ENCODE measurements around the gene GARS1.

GARS1 gene

GRCh38 chr7:30613366-30614325 is 19.0 kb downstream of the GARS1 start:
- TF ChIP-seq ZNF274 (IDR thresholded peaks at IDR 0.05; ENCODE audit: low read depth, low read length) (no peak), YY1 (IDR thresholded peaks at IDR 0.05; ENCODE audit: insufficient read depth, insufficient read length) (no peak), SUZ12 (IDR thresholded peaks at IDR 0.05; ENCODE audit: extremely low read depth, insufficient read depth, insufficient read length) (no peak)
- Histone ChIP-seq H3K4me3 (ENCODE audit: insufficient read length, low read depth) (no peak overlapping the region), H3K27me3 (ENCODE audit: insufficient read depth, insufficient read length) (no peaks in the 10 kb centered on the region), H3K4me1 (ENCODE audit: insufficient read depth, insufficient read length) (no peaks in the 10 kb centered on the region), H3K36me3 (ENCODE audit: insufficient read depth, insufficient read length, low read length) (peaks cover 95% of the 10 kb centered on the region), H3K9ac (ENCODE audit: insufficient read length, low read depth) (no peak overlapping the region), H3K9me3 (ENCODE audit: insufficient read depth, low read length) (no peaks in the 10 kb centered on the region)
- DNase-seq (ENCODE audit: low read depth, low spot score): no peak

- no peak overlapping the region for H3K9ac ChIP-seq (ENCODE audit: insufficient read length, low read depth)
- DNase-seq (ENCODE audit: low read depth, low spot score): no peak
- H3K36me3 ChIP-seq (ENCODE audit: insufficient read depth, insufficient read length, low read length): peaks cover 93% of the 10 kb centered on the region
- no peak overlapping the region for H3K4me3 ChIP-seq (ENCODE audit: insufficient read length, low read depth)
- no peaks in the 10 kb centered on the region for H3K4me1 ChIP-seq (ENCODE audit: insufficient read depth, insufficient read length)
- no peaks in the 10 kb centered on the region for H3K27me3 ChIP-seq (ENCODE audit: insufficient read depth, insufficient read length)
- no peaks in the 10 kb centered on the region for H3K9me3 ChIP-seq (ENCODE audit: insufficient read depth, low read length)
- no peak for TF ChIP-seq ZNF274 (IDR thresholded peaks at IDR 0.05; ENCODE audit: low read depth, low read length)
- TF ChIP-seq YY1 (IDR thresholded peaks at IDR 0.05; ENCODE audit: insufficient read depth, insufficient read length): no peak
- TF ChIP-seq SUZ12 (IDR thresholded peaks at IDR 0.05; ENCODE audit: extremely low read depth, insufficient read depth, insufficient read length): no peak
Measured at GRCh38 chr7:30616318-30616717, 21.6 kb downstream of the GARS1 start.

GRCh38 chr7:30617359-30617758 is 22.7 kb downstream of the GARS1 start:
- H3K4me1 ChIP-seq (ENCODE audit: insufficient read depth, insufficient read length): no peaks in the 10 kb centered on the region
- no peak overlapping the region for H3K4me3 ChIP-seq (ENCODE audit: insufficient read length, low read depth)
- no peak overlapping the region for H3K9ac ChIP-seq (ENCODE audit: insufficient read length, low read depth)
- TF ChIP-seq ZNF274 (IDR thresholded peaks at IDR 0.05; ENCODE audit: low read depth, low read length) (no peak), SUZ12 (IDR thresholded peaks at IDR 0.05; ENCODE audit: extremely low read depth, insufficient read depth, insufficient read length) (no peak), YY1 (IDR thresholded peaks at IDR 0.05; ENCODE audit: insufficient read depth, insufficient read length) (no peak)
- DNase-seq (ENCODE audit: low read depth, low spot score): no peak
- H3K9me3 ChIP-seq (ENCODE audit: insufficient read depth, low read length): no peaks in the 10 kb centered on the region
- H3K27me3 ChIP-seq (ENCODE audit: insufficient read depth, insufficient read length): no peaks in the 10 kb centered on the region
- H3K36me3 ChIP-seq (ENCODE audit: insufficient read depth, insufficient read length, low read length): peaks cover 96% of the 10 kb centered on the region

- no peak for DNase-seq (ENCODE audit: low read depth, low spot score)
- no peak overlapping the region for H3K4me3 ChIP-seq (ENCODE audit: insufficient read length, low read depth)
- H3K4me1 ChIP-seq (ENCODE audit: insufficient read depth, insufficient read length): no peaks in the 10 kb centered on the region
- H3K9me3 ChIP-seq (ENCODE audit: insufficient read depth, low read length): no peaks in the 10 kb centered on the region
- no peak overlapping the region for H3K9ac ChIP-seq (ENCODE audit: insufficient read length, low read depth)
- H3K27me3 ChIP-seq (ENCODE audit: insufficient read depth, insufficient read length): no peaks in the 10 kb centered on the region
- no peak for TF ChIP-seq ZNF274 (IDR thresholded peaks at IDR 0.05; ENCODE audit: low read depth, low read length)
- TF ChIP-seq YY1 (IDR thresholded peaks at IDR 0.05; ENCODE audit: insufficient read depth, insufficient read length): no peak
- no peak for TF ChIP-seq SUZ12 (IDR thresholded peaks at IDR 0.05; ENCODE audit: extremely low read depth, insufficient read depth, insufficient read length)
- H3K36me3 ChIP-seq (ENCODE audit: insufficient read depth, insufficient read length, low read length): peaks cover 94% of the 10 kb centered on the region
Measured at GRCh38 chr7:30618080-30618676, 23.5 kb downstream of the GARS1 start.

- no peak for TF ChIP-seq ZNF274 (IDR thresholded peaks at IDR 0.05; ENCODE audit: low read depth, low read length)
- no peak for TF ChIP-seq YY1 (IDR thresholded peaks at IDR 0.05; ENCODE audit: insufficient read depth, insufficient read length)
- TF ChIP-seq SUZ12 (IDR thresholded peaks at IDR 0.05; ENCODE audit: extremely low read depth, insufficient read depth, insufficient read length): no peak
- H3K27me3 ChIP-seq (ENCODE audit: insufficient read depth, insufficient read length): no peaks in the 10 kb centered on the region
- DNase-seq (ENCODE audit: low read depth, low spot score): no peak
- H3K9me3 ChIP-seq (ENCODE audit: insufficient read depth, low read length): no peaks in the 10 kb centered on the region
- H3K4me3 ChIP-seq (ENCODE audit: insufficient read length, low read depth): no peak overlapping the region
- H3K9ac ChIP-seq (ENCODE audit: insufficient read length, low read depth): no peak overlapping the region
- H3K36me3 ChIP-seq (ENCODE audit: insufficient read depth, insufficient read length, low read length): peaks cover 94% of the 10 kb centered on the region
- no peaks in the 10 kb centered on the region for H3K4me1 ChIP-seq (ENCODE audit: insufficient read depth, insufficient read length)
Measured at GRCh38 chr7:30618961-30619360, 24.3 kb downstream of the GARS1 start.

GRCh38 chr7:30625283-30625682 is 30.6 kb downstream of the GARS1 start:
- H3K9me3 ChIP-seq (ENCODE audit: insufficient read depth, low read length): no peaks in the 10 kb centered on the region
- H3K27me3 ChIP-seq (ENCODE audit: insufficient read depth, insufficient read length): no peaks in the 10 kb centered on the region
- no peaks in the 10 kb centered on the region for H3K4me1 ChIP-seq (ENCODE audit: insufficient read depth, insufficient read length)

GRCh38 chr7:30627026-30627425 is 32.3 kb downstream of the GARS1 start:
- Histone ChIP-seq H3K36me3 (ENCODE audit: insufficient read depth, insufficient read length, low read length) (peaks cover 94% of the 10 kb centered on the region), H3K9me3 (ENCODE audit: insufficient read depth, low read length) (no peaks in the 10 kb centered on the region), H3K9ac (ENCODE audit: insufficient read length, low read depth) (no peak overlapping the region), H3K27me3 (ENCODE audit: insufficient read depth, insufficient read length) (no peaks in the 10 kb centered on the region), H3K4me1 (ENCODE audit: insufficient read depth, insufficient read length) (no peaks in the 10 kb centered on the region), H3K4me3 (ENCODE audit: insufficient read length, low read depth) (no peak overlapping the region)
- no peak for DNase-seq (ENCODE audit: low read depth, low spot score)
- TF ChIP-seq ZNF274 (IDR thresholded peaks at IDR 0.05; ENCODE audit: low read depth, low read length) (no peak), SUZ12 (IDR thresholded peaks at IDR 0.05; ENCODE audit: extremely low read depth, insufficient read depth, insufficient read length) (no peak), YY1 (IDR thresholded peaks at IDR 0.05; ENCODE audit: insufficient read depth, insufficient read length) (no peak)

More at GRCh38 chr7:30625283-30625682, 30.6 kb downstream of the GARS1 start:
- TF ChIP-seq YY1 (IDR thresholded peaks at IDR 0.05; ENCODE audit: insufficient read depth, insufficient read length) (no peak), SUZ12 (IDR thresholded peaks at IDR 0.05; ENCODE audit: extremely low read depth, insufficient read depth, insufficient read length) (no peak), ZNF274 (IDR thresholded peaks at IDR 0.05; ENCODE audit: low read depth, low read length) (no peak)
- Histone ChIP-seq H3K36me3 (ENCODE audit: insufficient read depth, insufficient read length, low read length) (peaks cover 94% of the 10 kb centered on the region), H3K4me3 (ENCODE audit: insufficient read length, low read depth) (no peak overlapping the region), H3K9ac (ENCODE audit: insufficient read length, low read depth) (no peak overlapping the region)
- DNase-seq (ENCODE audit: low read depth, low spot score): no peak
